Stomach (tissue), 9 donors: Measurements from ENCODE around the gene DRD4. TPM values are rescaled to one million over a fixed set of nuclear protein-coding genes. Genes with fewer than 3 reads are reported as not detected.

ENCODE experiments used
- DNase-seq, 2 donors: peaks; one replicate each; pipeline versions ENCODE4 v3.0.0 to v3.0.0-alpha.2; 2013 to 2019
- H3K27ac ChIP-seq, 5 donors: fragments of 200-600 bp in 4 of 5; sonication (generic) in 4 of 5; one replicate each; pipeline ENCODE4 v1.5.1; 2013 to 2019; ENCODE audit warnings: mild to moderate bottlenecking in 1 of 5, moderate library complexity in 1 of 5
- H3K27me3 ChIP-seq, 3 donors: fragments of 200-600 bp; sonication (generic); one replicate each; pipeline ENCODE4 v1.5.1; 2017 to 2019; ENCODE audit warnings: mixed run types in 1 of 3
- H3K36me3 ChIP-seq, 4 donors: fragments of 200-600 bp; sonication (generic); 1 replicate in 3 of 4; 2 replicates in 1 of 4; pipeline ENCODE4 v1.5.1; 2016 to 2019
- H3K4me1 ChIP-seq, 4 donors: fragments of 200-600 bp; sonication (generic); one replicate each; pipeline ENCODE4 v1.5.1; 2016 to 2019
- H3K4me3 ChIP-seq, 4 donors: fragments of 200-600 bp; sonication (generic) in 3 of 4; one replicate each; pipeline ENCODE4 v1.5.1; 2016 to 2019; ENCODE audit warnings: mild to moderate bottlenecking in 1 of 4
- H3K9me3 ChIP-seq, 4 donors: fragments of 200-600 bp; sonication (generic); one replicate each; pipeline ENCODE4 v1.5.1; 2016 to 2019
- CTCF ChIP-seq, 7 experiments: fragments of 450-650 bp in 4 of 7; fragments of 200-600 bp in 3 of 7; sonication (generic) in 3 of 7; IDR thresholded peaks; one replicate each; pipeline ENCODE4 v1.5.1; 2016 to 2019; ENCODE audit warnings: antibody characterized with exemption in 7 of 7, control low read depth in 2 of 7, mild to moderate bottlenecking in 1 of 7
- EP300 ChIP-seq: sonication (generic); formaldehyde crosslinking; IDR thresholded peaks from one replicate; pipeline ENCODE4 v1.6.1; 2017; ENCODE audit warnings: antibody characterized with exemption
- POLR2A ChIP-seq, 4 donors: fragments of 450-650 bp; IDR thresholded peaks; one replicate each; pipeline ENCODE4 v1.6.1; 2016; ENCODE audit warnings: antibody characterized with exemption in 4 of 4, control low read depth in 2 of 4, mild to moderate bottlenecking in 1 of 4, moderate library complexity in 1 of 4
- POLR2AphosphoS5 ChIP-seq, 3 donors: sonication (generic); formaldehyde crosslinking; IDR thresholded peaks; one replicate each; pipeline ENCODE4 v1.6.1; 2016; ENCODE audit warnings: antibody characterized with exemption in 3 of 3
- WGBS, 5 donors: extraction: QIAGEN DNeasy Blood & Tissue Kit in 3 of 5; methylation state at CpG; one replicate each; pipeline versions ENCODE4 v1.1.5 to v1.1.7; 2013 to 2018; 5-methylcytosine and 5-hydroxymethylcytosine counted together
- intact Hi-C: fragments of 100-400 bp; cut with DNase I; formaldehyde crosslinking; loops from one replicate; pipeline ENCODE4 v1.15.1; 2023; ENCODE audit warnings: low total_unique reads
- polyA plus RNA-seq, 3 donors: library from polyadenylated mRNA; stranded (reverse); fragments of 200-250 nt; gene quantifications; one replicate each; pipeline ENCODE4 v1.2.3, GENCODE V29; 2013
- total RNA-seq, 5 donors: library from RNA; depleted of rRNA; stranded (reverse); fragments of >200 nt; gene quantifications; one replicate each; pipeline versions ENCODE4 v1.1.0 to v1.2.3, GENCODE V29; 2014 to 2016
- donor health status: healthy with polysubstance abuse.
- donor health status: Bipolar disorder and iron deficiency.
- donor health status: healthy.

Gene DRD4
- total and polyA plus RNA-seq, 8 donors = 0.19 to 1.7 (median 0.50) TPM; not detected in 5

GRCh38 chr11:607020-607780 lies 29.9 kb upstream of the DRD4 start:
- peak overlapping the region in 3 of 5 donors; percentile 60 to 75 (median 61) for H3K27ac ChIP-seq
- intact Hi-C loops = no loop called here
- no peaks in the 10 kb centered on the region for H3K27me3 ChIP-seq
- no peaks in the 10 kb centered on the region for H3K9me3 ChIP-seq
- DNase-seq = no peak
- WGBS, 5 donors = 90 to 95% (median 93%) methylated on average over 27 to 35 of the region's 35 CpGs
- H3K4me3 ChIP-seq = no peak overlapping the region
- TF ChIP-seq EP300 = no peak
- TF ChIP-seq POLR2A (IDR thresholded peaks at IDR 0.05) = no peak
- TF ChIP-seq CTCF (IDR thresholded peaks at IDR 0.05) = no peak
- TF ChIP-seq POLR2AphosphoS5 (IDR thresholded peaks at IDR 0.05) = no peak
- peaks cover under 1 to 21% (median 19%) of the 10 kb centered on the region in 4 donors for H3K4me1 ChIP-seq
- H3K36me3 ChIP-seq = peaks cover 95 to 100% (median 100%) of the 10 kb centered on the region in 4 donors

GRCh38 chr11:607971-608659 lies 29.0 kb upstream of the DRD4 start:
- H3K4me1 ChIP-seq = peaks cover 10 to 30% (median 28%) of the 10 kb centered on the region in 4 donors
- DNase-seq = no peak
- no peaks in the 10 kb centered on the region for H3K9me3 ChIP-seq
- H3K4me3 ChIP-seq = no peak overlapping the region
- intact Hi-C loops = no loop called here
- no peaks in the 10 kb centered on the region for H3K27me3 ChIP-seq
- peaks cover 97 to 100% (median 100%) of the 10 kb centered on the region in 4 donors for H3K36me3 ChIP-seq
- H3K27ac ChIP-seq = no peak overlapping the region
- no peak for TF ChIP-seq POLR2A (IDR thresholded peaks at IDR 0.05)
- no peak for TF ChIP-seq EP300
- TF ChIP-seq POLR2AphosphoS5 (IDR thresholded peaks at IDR 0.05) = no peak
- no peak for TF ChIP-seq CTCF (IDR thresholded peaks at IDR 0.05)
- 90 to 95% (median 94%) methylated on average over 14 to 45 of the region's 45 CpGs for whole genome bisulfite sequencing, 5 donors

- TF ChIP-seq EP300 (no peak), POLR2A (IDR thresholded peaks at IDR 0.05) (no peak), CTCF (IDR thresholded peaks at IDR 0.05) (no peak), POLR2AphosphoS5 (IDR thresholded peaks at IDR 0.05) (no peak)
- 84 to 89% (median 88%) methylated on average over 23 to 28 of the region's 28 CpGs for WGBS, 5 donors
- H3K4me1 ChIP-seq = peaks cover 14 to 37% (median 35%) of the 10 kb centered on the region in 4 donors
- H3K27ac ChIP-seq = no peak overlapping the region
- no peaks in the 10 kb centered on the region for H3K9me3 ChIP-seq
- H3K36me3 ChIP-seq = peaks cover 93 to 98% (median 96%) of the 10 kb centered on the region in 4 donors
- intact Hi-C loops = no loop called here
- no peak for DNase-seq
- no peaks in the 10 kb centered on the region for H3K27me3 ChIP-seq
- H3K4me3 ChIP-seq = no peak overlapping the region
These were observed 28.2 kb upstream of the DRD4 start for GRCh38 chr11:608791-609251.

- WGBS, 5 donors = 89 to 96% (median 95%) methylated on average over 14 to 28 of the region's 28 CpGs
- intact Hi-C loops = no loop called here
- H3K4me1 ChIP-seq = peaks cover 20 to 43% (median 41%) of the 10 kb centered on the region in 4 donors
- peaks cover 88 to 97% (median 95%) of the 10 kb centered on the region in 4 donors for H3K36me3 ChIP-seq
- no peak overlapping the region for H3K27ac ChIP-seq
- no peak for TF ChIP-seq POLR2AphosphoS5 (IDR thresholded peaks at IDR 0.05)
- no peak for TF ChIP-seq POLR2A (IDR thresholded peaks at IDR 0.05)
- no peak for TF ChIP-seq CTCF (IDR thresholded peaks at IDR 0.05)
- TF ChIP-seq EP300 = no peak
- H3K9me3 ChIP-seq = no peaks in the 10 kb centered on the region
- H3K4me3 ChIP-seq = no peak overlapping the region
- peak in 1 of 2 donors; percentile 6 for DNase-seq
- H3K27me3 ChIP-seq = no peaks in the 10 kb centered on the region
These were observed 27.7 kb upstream of the DRD4 start for GRCh38 chr11:609341-609811.
